Left renal cortex interstitium (tissue), 4 donors: ENCODE data around the gene KCNK3. TPM values are rescaled to one million over a fixed set of nuclear protein-coding genes. Genes with fewer than 3 reads are reported as not detected.
"Not testable (repeated sequence)": the region's sequence is repeated elsewhere in the genome, so short reads cannot be mapped to it uniquely, and the experiment has no call there.

Experiments used
- DNase-seq, 4 donors: peaks; one replicate each; pipeline ENCODE4 v3.0.0-alpha.2; 2013; ENCODE audit warnings: low read depth in 4 of 4, low spot score in 2 of 4, missing footprints in 1 of 4
- polyA plus RNA-seq, 4 donors: library from polyadenylated mRNA; unstranded; fragments of 120-200 nt; gene quantifications; one replicate each; pipeline ENCODE4 v1.2.1, GENCODE V29; 2013; ENCODE audit not compliant: insufficient read length in 4 of 4

Gene KCNK3
- polyA plus RNA-seq = 1 to 10 TPM; 1.1 to 3.6 (median 2.0) TPM

DNA sequence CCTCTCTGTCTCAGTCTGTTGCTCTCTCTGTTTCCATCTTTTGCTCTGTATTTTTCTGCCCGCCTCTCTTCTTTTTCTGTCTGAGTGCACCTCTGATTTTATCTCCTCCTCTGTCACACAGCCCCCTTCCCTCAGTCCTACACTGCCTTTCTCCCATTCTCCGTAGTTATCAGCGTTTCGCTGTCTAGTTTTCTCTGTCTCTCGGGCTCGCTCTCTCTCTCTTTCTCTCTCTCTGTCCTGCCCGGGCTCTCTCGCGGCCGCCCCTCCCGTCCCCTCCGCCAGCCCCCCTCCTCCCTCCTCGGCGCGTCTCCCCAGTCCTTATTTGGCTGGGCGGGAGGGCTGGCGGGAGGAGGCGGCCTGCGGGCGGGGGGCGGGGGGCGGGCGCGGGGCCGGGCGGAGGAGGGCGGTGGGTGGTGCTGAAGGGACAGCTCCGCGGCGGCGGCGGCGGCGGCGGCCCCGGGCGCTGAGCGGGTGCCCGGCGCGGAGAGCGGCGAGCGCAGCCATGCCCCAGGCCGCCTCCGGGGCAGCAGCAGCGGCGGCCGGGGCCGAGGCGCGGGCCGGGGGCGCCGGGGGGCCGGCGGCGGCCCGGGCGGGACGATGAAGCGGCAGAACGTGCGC is at the start of gene KCNK3:
TSS of gene KCNK3 (plus strand) at position 444 of the 618 bp plus-strand sequence. CDS start at position 598, 154 bp downstream.
- DNase-seq = peak in 1 of 4 donors; percentile 29

DNA sequence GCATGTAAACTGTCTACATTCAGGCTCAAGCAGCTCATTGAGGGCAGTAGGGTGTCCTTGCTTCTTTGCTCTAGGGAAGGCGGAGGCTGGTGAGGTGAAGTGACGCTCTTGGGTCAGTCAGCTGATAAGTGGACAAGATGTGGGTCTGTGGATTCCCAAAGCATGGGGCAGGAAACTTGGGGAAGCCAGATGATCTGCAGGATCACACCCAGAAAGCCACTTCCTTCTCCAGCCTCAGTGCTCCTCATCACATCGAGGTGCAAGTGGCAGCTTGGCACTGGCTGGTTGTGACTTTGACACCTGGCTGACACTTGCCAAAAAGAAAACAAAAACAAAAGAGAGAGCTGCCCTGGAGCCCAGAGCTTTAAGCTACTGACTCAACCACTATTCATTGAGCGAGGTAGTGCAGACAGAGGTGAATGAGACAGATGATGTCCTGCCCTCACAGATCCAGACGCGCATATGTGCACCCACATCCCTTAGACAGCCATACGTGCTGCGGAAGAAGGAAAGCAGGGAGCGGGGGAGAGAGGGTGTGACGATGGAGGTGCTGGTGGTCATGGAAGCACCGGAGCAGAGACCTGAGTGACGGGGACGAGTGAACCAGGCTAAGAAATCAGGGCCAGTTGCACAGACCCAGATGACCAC is 48.2 kb upstream of the KCNK3 start:
- no peak for DNase-seq

DNA sequence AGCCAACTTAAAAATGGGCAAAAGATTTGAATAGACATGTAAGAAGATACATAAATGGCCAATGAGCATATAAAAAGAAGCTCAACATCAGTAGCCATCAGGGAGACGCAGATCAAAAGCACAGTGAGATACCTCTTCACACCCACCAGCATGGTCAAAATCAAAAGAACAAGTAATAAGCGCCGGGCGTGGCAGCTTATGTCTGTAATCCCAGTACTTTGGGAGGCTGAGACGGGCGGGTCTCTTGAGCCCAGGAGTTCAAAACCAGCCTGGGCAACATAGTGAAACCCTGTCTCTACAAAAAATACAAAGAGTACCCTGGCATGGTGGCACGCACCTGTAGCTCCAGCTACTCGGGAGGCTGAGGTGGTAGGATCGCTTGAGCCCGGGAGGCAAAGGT is 46.8 kb upstream of the KCNK3 start:
- DNase-seq = no peak

DNA sequence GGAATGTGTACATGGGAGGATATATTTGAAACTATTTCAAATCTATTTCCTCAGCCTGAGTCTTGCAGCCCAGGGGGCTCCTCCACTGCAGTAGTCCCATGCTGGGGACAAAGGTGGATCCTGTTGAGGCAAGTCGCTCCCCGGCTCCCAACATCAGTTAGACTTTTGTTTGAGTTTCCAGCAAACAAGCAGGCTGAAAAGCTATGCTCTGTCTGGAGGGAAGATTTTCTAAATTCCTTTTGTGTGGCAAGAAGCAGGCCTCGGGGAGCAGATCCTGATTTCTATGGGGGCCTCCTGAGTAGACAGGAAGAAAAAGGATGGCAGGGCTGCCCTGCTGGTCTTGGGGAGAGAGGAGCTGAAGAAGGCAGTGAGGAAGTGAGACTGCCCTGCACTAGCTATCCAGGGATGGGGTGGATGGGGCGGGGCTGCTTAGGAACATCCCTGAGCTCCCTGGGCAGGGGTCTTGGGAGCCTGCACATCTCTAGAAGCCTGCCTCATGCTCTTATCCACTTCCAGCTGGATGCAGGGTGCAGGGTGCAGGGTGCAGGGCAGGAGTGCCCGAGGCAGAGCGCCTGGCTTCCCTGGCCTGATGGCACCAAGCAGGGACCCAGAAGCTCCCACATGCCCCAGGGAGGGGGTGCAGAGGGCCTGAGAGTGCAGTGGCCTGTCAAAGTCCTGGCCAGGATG is 45.4 kb upstream of the KCNK3 start:
- DNase-seq = no peak

DNA sequence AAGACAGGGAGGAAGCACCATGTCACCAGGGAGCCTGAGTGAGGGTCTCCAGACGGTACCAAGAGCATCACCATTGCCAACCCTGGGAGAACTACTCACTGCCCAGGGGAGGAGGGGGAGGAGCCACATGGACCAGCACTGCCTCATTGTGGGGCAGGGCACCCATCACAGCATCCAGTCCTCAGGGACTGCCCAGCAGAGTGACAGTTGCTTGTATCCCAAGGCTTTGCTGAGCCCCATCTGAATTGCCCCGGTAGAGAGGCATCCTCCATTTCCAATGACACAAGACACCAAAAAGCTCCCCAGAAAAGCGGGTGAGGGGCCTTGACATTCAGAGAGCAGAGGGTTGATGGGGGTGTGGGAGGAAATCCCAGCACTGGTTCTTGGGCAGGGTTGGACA is 44.5 kb upstream of the KCNK3 start:
- no peak for DNase-seq

DNA sequence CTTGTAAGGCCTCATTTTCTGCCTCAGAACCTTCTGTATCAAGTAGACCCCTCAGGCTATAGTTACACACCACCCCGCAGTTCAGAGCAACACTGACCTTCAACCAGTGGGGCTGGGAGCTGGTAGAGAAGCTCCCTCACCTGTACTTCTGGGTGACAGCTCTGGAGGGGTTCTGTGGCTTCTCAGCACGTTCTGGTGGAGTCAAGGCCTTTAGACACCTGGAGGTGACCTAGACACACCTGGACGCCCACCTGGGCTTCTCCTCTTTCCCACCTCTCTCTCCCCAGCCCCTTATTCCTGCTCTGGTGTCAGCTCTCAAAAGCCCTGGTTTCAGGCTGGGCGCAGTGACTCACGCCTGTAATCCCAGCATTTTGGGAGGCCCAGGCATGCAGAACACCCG is 44.0 kb upstream of the KCNK3 start:
- DNase-seq = no peak

DNA sequence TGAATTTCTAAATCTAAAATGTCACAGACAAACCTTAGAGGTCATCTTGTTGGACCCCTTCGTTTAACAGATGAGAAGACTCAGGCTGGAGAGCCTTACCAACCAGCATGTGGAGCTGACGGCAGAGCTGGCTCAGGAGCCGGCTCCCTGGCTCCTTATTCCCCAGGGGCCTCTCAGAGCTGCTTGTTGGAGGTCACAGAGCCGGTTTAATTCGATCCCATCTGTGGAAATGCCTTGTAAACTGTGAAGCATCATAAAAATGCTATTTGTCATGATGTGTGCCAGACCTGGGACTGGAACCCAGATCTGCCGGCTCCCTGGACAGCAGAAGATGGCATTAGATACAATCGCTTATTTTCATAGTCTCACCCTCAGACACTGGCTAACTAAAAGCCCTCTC is 43.2 kb upstream of the KCNK3 start:
- no peak for DNase-seq

DNA sequence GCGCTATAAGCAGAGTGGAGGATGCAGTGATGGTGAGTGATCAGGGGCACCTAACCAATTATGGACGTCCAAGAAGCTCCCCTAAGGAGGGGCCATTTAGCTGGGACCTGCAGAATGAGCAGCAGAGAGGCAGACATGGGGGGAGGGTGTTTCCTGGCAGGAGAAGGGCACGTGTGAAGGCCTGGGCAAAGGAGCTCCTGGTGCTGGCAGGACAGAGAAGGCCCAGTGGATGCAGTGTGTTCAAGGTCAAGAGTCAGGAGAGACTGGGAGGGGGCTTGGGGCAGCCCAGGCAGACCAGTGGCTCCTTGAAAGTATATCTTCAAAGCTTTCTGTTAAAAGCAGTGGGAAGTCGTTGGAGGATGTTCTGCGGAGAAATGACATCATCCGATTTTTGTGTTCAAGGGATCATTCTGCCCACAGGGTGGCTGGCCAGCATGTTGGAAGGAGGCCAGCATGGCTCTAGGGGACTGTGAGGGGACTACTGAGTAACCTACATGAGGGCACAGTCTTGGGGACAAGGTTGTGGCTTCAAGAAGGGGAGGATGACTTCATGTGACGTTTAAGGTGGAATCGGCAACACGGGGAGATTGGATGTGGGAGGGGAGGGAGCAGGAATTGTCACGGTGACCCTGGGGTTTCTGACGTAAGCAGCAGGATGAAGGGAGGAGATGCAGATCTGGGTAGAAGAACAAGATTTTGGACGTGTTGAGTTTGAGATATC is 42.4 kb upstream of the KCNK3 start:
- DNase-seq = no peak

DNA sequence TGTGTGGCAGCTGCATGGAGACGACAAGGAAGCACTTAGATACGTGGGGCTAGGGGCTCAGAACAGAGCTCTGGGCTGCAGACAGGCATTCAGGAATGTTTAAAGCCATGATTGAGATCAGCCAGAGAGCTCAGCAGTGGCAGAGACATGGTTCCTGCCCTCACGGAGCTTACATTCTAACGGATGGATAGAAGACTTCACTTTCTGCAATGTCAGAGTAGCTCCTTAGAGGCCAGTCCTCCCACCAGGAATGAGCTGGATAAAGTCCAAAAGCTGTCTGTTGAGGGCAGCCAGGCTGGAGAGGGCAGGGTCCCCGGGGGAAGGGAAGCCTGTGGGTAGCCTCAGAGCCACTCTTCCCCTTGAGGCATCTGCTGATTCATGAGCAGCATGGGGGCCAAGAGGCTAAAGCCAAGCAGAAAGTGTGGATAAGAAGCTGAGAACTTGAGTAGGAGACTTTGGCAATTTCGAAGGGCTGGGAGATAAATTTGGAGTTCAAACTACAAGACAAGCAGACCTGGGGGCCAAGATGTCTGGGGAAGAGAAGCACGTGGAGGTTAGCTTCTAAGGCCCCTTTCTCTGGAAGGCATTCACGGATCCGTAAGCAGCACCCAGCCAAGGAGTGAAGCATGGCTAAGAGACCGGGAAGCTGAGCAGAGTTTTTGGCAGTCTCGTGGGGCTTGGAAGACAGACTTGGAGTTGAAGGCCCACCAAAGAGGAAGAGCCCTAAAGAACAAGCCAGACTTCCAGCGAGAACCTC is 41.6 kb upstream of the KCNK3 start:
- no peak for DNase-seq

DNA sequence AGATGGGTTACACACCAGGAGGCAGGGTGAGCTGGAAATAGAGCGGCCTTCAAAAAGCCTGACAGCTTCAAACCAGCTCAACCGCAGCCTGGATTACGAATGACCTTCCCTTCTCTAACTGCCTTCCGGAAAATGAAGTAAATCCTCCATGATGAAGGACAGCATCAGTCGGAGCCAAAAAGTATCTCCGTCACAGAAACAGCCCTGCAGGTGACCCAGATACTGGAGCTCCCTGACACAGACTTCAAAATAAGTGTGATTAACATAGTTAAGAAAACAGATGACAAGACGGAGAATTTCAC is 41.1 kb upstream of the KCNK3 start:
- no peak for DNase-seq

DNA sequence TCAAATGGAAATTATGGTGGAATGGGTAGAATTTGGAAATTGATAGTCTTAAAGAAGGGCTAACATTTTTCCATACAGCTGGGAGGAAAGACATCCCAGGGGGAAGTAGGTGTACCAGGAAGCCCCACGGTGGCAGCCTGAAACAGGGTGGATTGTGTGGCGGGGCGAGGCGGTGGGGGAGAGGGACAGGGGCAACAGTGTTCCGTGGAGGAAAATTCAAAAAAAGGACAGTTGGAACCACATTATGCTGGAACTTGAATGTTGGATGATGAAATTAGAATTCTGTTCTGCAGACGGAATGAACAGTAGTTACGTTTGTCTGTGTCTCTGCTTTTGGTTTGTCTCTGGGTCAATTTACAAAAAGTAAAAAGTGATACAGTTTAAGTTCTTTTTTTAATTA is 40.7 kb upstream of the KCNK3 start:
- no peak for DNase-seq

DNA sequence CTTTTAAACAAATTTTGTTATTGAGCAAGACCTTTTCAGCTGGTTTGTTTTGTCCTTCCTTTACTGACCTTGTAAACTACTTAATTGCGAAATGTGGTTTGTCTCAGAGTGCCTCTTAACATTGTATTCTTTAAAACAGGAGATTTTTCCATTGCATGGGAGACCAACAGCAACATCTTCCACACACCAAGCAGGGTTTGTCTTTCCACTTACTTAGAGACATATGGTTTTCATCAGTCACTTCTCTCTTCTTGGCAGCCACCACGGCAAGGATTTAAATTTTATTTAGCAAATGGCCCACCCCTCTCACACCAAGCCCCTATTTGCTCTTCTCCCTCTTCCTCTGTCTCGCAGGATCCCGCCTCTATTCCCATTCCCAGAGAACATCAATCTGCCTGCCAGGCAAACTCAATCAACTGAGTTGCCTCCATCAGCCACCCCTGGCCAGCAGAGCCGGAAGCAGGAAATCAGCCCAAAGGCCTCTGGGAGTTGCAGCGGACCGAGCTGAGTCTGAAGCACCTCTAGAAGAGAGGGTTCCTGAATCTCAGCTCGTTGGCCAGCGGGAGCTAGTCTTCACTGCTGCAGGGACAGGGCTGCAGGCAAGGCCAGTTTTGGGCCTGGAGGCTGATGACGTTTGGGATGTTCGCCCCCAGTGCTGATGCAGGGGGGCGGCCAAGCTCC is 40.0 kb upstream of the KCNK3 start:
- peak; percentile 29 to 65 (median 42) for DNase-seq

DNA sequence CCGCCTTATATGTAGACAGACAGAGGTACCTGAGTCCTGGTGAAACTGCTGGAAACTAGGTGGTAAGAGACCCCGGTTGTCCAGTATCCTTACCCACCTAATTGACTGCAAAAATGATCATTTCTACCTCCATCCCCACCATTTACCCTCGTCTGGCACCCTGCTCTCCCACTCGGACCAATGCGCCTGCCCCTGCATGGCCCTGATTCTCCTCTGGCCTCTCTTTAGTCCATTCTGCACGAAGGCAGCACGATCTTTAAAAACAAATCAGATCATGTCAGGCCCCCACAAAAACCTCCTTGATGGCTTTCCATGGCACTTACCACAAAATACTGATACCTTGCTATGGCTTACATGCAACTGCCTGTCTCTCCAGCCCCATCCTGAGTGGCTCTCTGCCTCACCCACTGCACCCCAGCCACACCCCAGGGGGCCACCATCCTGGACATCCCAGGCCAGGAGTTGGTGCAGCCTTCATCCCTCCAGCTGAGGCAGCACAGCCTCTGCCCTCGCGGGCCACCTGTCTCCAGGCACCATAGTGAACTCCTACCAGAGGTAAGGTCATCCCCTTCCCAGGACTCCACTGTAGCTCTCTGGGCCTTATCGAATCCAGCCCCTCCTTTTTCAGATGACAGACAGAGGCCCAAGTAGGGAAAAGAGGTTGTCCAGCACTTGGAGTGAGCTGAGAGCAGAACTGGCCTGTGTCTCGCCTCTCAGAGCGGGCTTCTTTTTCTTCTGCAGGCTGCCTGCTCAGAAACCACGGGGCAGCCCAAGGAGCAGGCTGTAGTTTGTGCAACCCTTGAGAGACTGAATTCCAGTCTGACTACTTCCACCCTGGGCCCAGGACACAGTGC is 39.1 kb upstream of the KCNK3 start:
- no peak for DNase-seq

DNA sequence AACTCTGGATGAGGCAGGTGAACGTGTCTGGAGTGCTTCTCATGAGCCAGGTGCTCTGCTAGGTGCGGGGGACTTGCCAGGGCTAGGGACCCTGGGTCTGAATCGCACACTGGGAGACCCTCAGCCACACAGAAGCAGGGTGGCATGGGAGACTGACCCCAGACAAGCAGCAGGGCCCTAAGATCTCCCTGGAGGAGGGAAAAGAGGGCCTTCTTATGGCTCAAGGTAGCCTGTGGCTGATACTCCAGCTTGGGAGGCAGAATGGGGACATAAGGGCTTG is 38.5 kb upstream of the KCNK3 start:
- DNase-seq = no peak

DNA sequence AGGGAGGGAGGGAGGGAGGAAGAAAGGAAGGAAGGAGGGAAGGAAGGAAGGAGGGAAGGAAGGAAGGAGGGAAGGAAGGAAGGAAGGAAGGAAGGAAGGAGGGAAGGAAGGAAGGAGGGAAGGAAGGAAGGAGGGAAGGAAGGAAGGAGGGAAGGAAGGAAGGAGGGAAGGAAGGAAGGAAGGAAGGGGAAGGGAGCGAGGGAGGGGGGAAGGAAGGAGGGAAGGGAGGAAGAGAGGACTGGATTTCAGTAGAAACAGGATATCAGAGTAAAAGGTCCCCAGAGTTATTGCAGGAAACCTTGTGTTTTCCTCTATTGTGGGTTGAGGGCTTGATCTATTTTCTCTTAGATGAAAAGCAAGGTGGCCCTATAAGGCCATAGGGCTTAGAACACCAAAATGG is 37.4 kb upstream of the KCNK3 start:
- DNase-seq = not testable (repeated sequence)

DNA sequence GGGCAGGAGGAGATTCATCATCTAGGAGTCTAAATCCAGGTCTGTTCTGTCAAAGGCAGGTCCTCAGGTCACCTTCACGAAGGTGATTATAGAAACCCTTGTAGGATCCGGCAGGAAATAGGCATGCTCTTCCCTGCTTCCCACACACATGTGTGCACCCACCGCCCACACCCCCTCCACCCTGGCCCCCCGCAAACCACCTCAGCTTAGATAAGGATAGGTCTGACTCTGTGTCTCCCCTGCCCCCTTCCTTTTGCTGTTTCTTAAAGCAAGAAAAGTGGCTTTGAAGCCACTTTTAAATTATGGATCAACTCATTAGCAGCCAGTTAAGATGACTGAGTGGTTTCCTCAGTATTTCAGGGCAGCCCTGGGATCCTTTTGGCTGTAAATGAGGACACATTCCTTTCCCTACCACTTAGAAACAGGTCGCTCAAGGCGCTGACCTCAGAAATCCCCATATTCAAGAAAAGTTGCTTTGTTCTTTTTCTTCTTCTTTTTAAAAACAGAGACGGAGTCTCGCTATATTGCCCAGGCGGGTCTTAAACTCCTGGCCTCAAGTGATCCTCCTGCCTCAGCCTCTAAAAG is 36.8 kb upstream of the KCNK3 start:
- DNase-seq = no peak

DNA sequence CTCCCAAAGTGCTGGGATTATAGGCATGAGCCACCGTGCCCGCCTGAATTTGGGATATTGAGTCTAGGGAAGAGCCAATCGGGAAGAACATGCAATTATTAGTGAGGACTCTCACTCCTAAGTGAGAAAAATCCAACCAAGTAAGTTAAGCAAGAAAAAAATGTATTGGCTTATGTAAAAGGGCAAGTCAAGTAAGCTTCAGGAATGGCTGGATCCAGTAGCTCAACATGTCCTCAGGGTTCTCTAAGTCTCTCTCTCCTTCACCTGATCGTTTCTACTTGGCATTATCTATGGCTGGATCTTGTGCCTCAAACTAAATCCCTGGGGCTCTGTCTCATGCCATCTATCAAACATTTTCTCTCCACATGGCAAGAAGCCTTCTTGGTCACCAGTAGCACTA is 35.3 kb upstream of the KCNK3 start:
- DNase-seq = no peak

DNA sequence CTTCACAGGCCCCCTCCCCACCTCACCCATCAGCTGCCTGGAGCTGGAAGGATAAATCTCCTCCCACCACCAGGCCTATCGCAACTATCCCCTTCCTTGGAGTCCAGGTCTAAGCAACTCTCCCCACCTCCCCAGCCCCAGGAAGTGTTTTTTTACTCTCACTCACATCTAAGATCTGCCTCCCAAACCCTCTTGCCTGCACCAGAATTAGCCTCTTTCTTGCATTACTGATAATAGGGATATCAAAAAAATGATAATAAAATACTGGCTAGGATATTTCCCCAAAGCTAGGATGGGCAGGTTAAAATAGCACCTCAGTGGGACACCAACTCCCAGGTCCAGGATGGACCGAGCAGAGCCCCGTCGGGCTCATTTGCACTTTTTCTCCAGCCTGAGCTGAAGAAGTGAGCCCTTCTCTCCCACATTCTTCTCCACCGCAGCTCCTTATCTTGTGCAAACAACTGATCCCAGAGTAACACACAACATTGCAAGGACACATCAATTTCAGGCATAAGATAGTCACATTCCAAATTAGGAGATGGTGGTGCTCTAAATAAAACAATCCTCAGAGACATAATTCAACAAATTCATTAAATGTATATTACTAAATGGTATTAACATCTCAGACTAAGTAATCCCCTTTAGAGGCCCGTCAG is 33.7 kb upstream of the KCNK3 start:
- no peak for DNase-seq
